MM.1S (cell line): Measurements from ENCODE around the gene CCDC88C.

Experiments used
- DNase-seq: peaks from one replicate; pipeline ENCODE4 v3.0.0-alpha.2; 2015
- H2AFZ ChIP-seq: fragments of 300-600 bp; sonication (generic); 2 replicates; pipeline ENCODE4 v1.6.0; 2016; ENCODE audit warnings: antibody characterized with exemption, low read length
- H3F3A ChIP-seq: fragments of 300-600 bp; sonication (generic); 2 replicates; pipeline ENCODE4 v1.6.1; 2016; ENCODE audit warnings: mild to moderate bottlenecking, antibody characterized with exemption, low read length, moderate library complexity, mixed read lengths; ENCODE audit not compliant: insufficient read depth
- H3K27ac ChIP-seq: fragments of 300-600 bp; sonication (generic); 2 replicates; pipeline ENCODE4 v1.5.1; 2016; ENCODE audit warnings: mild to moderate bottlenecking, low read length
- H3K27me3 ChIP-seq: fragments of 300-600 bp; sonication (generic); replicated peaks from 2 replicates; pipeline ENCODE4 v1.6.0; 2016; ENCODE audit warnings: low read length; ENCODE audit not compliant: insufficient read depth
- H3K36me3 ChIP-seq: fragments of 300-600 bp; sonication (generic); replicated peaks from 2 replicates; pipeline ENCODE4 v1.6.1; 2016; ENCODE audit warnings: mild to moderate bottlenecking, low read length, mixed read lengths; ENCODE audit not compliant: insufficient read depth
- H3K4me1 ChIP-seq: fragments of 300-600 bp; sonication (generic); 2 replicates; pipeline ENCODE4 v1.6.1; 2016; ENCODE audit warnings: low read length, mixed read lengths
- H3K4me2 ChIP-seq: fragments of 300-600 bp; sonication (generic); 2 replicates; pipeline ENCODE4 v1.6.0; 2016; ENCODE audit warnings: low read depth, low read length
- H3K4me3 ChIP-seq: fragments of 300-600 bp; sonication (generic); 2 replicates; pipeline ENCODE4 v1.5.1; 2016; ENCODE audit warnings: low read length, mixed read lengths
- H3K79me2 ChIP-seq: fragments of 300-600 bp; sonication (generic); 2 replicates; pipeline ENCODE4 v1.6.1; 2016; ENCODE audit warnings: mixed run types, low read length, mixed read lengths
- H3K9ac ChIP-seq: fragments of 300-600 bp; sonication (generic); 2 replicates; pipeline ENCODE4 v1.6.1; 2016; ENCODE audit warnings: low read length, mixed read lengths
- H3K9me2 ChIP-seq: fragments of 300-600 bp; sonication (generic); replicated peaks from 2 replicates; pipeline ENCODE4 v1.6.1; 2016; ENCODE audit warnings: mild to moderate bottlenecking, low read length, mixed read lengths; ENCODE audit not compliant: insufficient read depth
- H3K9me3 ChIP-seq: fragments of 300-600 bp; sonication (generic); replicated peaks from 2 replicates; pipeline ENCODE4 v1.6.1; 2016; ENCODE audit warnings: mild to moderate bottlenecking, low read length, mixed read lengths; ENCODE audit not compliant: insufficient read depth
- H4K20me1 ChIP-seq: fragments of 300-600 bp; sonication (generic); 2 replicates; pipeline ENCODE4 v1.6.1; 2016; ENCODE audit warnings: mild to moderate bottlenecking, low read length, moderate library complexity, mixed read lengths; ENCODE audit not compliant: insufficient read depth
- CTCF ChIP-seq: fragments of 300-600 bp; sonication (generic); IDR thresholded peaks from 2 replicates; pipeline ENCODE4 v1.5.1; 2016; ENCODE audit warnings: antibody characterized with exemption, low read length, mixed read lengths
- EZH2 ChIP-seq: fragments of 300-600 bp; sonication (generic); optimal IDR thresholded peaks from 2 replicates; pipeline ENCODE3; 2017; ENCODE audit warnings: low read depth, mild to moderate bottlenecking, antibody characterized with exemption, low read length, mixed read lengths
- EZH2phosphoT487 ChIP-seq: fragments of 300-600 bp; sonication (generic); IDR thresholded peaks from 2 replicates; pipeline ENCODE4 v1.6.1; 2018; ENCODE audit warnings: antibody characterized with exemption, low read length

Gene CCDC88C

GRCh38 chr14:91273273-91273884, 144.2 kb downstream of the CCDC88C start:
- no peak overlapping the region for H3K9ac ChIP-seq
- H2AFZ ChIP-seq, result no peak overlapping the region
- H3K4me2 ChIP-seq, result no peak overlapping the region
- no peak overlapping the region for H3K27ac ChIP-seq
- H3K36me3 ChIP-seq, result no peaks in the 10 kb centered on the region
- no peaks in the 10 kb centered on the region for H3K9me2 ChIP-seq
- H4K20me1 ChIP-seq, result no peaks in the 10 kb centered on the region
- no peaks in the 10 kb centered on the region for H3K27me3 ChIP-seq
- DNase-seq, result no peak
- H3K79me2 ChIP-seq, result peaks cover 5% of the 10 kb centered on the region; the same call in 1 of the 2 replicates
- H3K4me3 ChIP-seq, result no peak overlapping the region
- no peak for TF ChIP-seq EZH2phosphoT487
- no peak for TF ChIP-seq EZH2
- TF ChIP-seq CTCF, result no peak
- H3K4me1 ChIP-seq, result no peaks in the 10 kb centered on the region
- H3K9me3 ChIP-seq, result no peaks in the 10 kb centered on the region
- no peaks in the 10 kb centered on the region for H3F3A ChIP-seq

GRCh38 chr14:91272341-91273272, 145.0 kb downstream of the CCDC88C start:
- H3F3A ChIP-seq, result no peaks in the 10 kb centered on the region
- no peak overlapping the region for H3K27ac ChIP-seq
- no peak overlapping the region for H2AFZ ChIP-seq
- no peak overlapping the region for H3K4me3 ChIP-seq
- no peaks in the 10 kb centered on the region for H4K20me1 ChIP-seq
- TF ChIP-seq EZH2, result no peak
- TF ChIP-seq EZH2phosphoT487, result no peak
- H3K9ac ChIP-seq, result no peak overlapping the region
- no peaks in the 10 kb centered on the region for H3K27me3 ChIP-seq
- H3K79me2 ChIP-seq, result 0 out of 2 replicates have a peak, but pooled peaks cover 5% of the 10 kb centered on the region
- H3K4me2 ChIP-seq, result no peak overlapping the region
- no peak for DNase-seq
- H3K4me1 ChIP-seq, result no peaks in the 10 kb centered on the region
- no peaks in the 10 kb centered on the region for H3K9me3 ChIP-seq
- H3K36me3 ChIP-seq, result no peaks in the 10 kb centered on the region
- no peaks in the 10 kb centered on the region for H3K9me2 ChIP-seq

- Histone ChIP-seq H3K79me2 (0 out of 2 replicates have a peak, but pooled peaks cover 5% of the 10 kb centered on the region), H3K27ac (no peak overlapping the region), H3K9me2 (no peaks in the 10 kb centered on the region), H3K4me3 (no peak overlapping the region), H3F3A (no peaks in the 10 kb centered on the region), H3K9me3 (no peaks in the 10 kb centered on the region), H3K27me3 (no peaks in the 10 kb centered on the region), H3K4me2 (no peak overlapping the region), H2AFZ (no peak overlapping the region), H3K36me3 (no peaks in the 10 kb centered on the region), H3K9ac (no peak overlapping the region), H3K4me1 (no peaks in the 10 kb centered on the region), H4K20me1 (no peaks in the 10 kb centered on the region)
- DNase-seq, result no peak
- no peak for TF ChIP-seq EZH2phosphoT487
Observed at GRCh38 chr14:91271639-91272038, 146.0 kb downstream of the CCDC88C start.

GRCh38 chr14:91270619-91271018, 147.0 kb downstream of the CCDC88C start:
- no peak overlapping the region for H3K9ac ChIP-seq

More at GRCh38 chr14:91270619-91271018, 147.0 kb downstream of the CCDC88C start:
- Histone ChIP-seq H3F3A (no peaks in the 10 kb centered on the region), H3K79me2 (no peaks in the 10 kb centered on the region), H4K20me1 (no peaks in the 10 kb centered on the region), H3K4me2 (no peak overlapping the region), H3K27me3 (no peaks in the 10 kb centered on the region), H3K27ac (no peak overlapping the region), H3K36me3 (no peaks in the 10 kb centered on the region), H3K4me3 (no peak overlapping the region), H3K9me2 (no peaks in the 10 kb centered on the region), H3K9me3 (no peaks in the 10 kb centered on the region), H2AFZ (no peak overlapping the region), H3K4me1 (no peaks in the 10 kb centered on the region)
- TF ChIP-seq EZH2, result no peak
- TF ChIP-seq CTCF, result no peak
- TF ChIP-seq EZH2phosphoT487, result no peak
- DNase-seq, result no peak
